ENCODE measurements around the gene TANGO2.

TANGO2 gene

GRCh38 chr22:20089226-20089976, 68.5 kb downstream of the TANGO2 start:
- no peak for DNase-seq

- DNase-seq = peak; percentile 48
Observed at GRCh38 chr22:20089977-20090729, 69.2 kb downstream of the TANGO2 start.

- no peak for DNase-seq
Observed at GRCh38 chr22:20090730-20091240, 69.9 kb downstream of the TANGO2 start.

- no peak for DNase-seq
Observed at GRCh38 chr22:20091690-20092476, 71.0 kb downstream of the TANGO2 start.

GRCh38 chr22:20092477-20092854, 71.6 kb downstream of the TANGO2 start:
- DNase-seq = no peak

- no peak for DNase-seq
Observed at GRCh38 chr22:20093418-20094196, 72.7 kb downstream of the TANGO2 start.

- DNase-seq = no peak
Observed at GRCh38 chr22:20094197-20094807, 73.4 kb downstream of the TANGO2 start.

- DNase-seq = no peak
Observed at GRCh38 chr22:20095521-20095920, 74.6 kb downstream of the TANGO2 start.

GRCh38 chr22:20096574-20097420, 75.9 kb downstream of the TANGO2 start:
- DNase-seq = no peak

- DNase-seq = no peak
Observed at GRCh38 chr22:20099099-20099711, 78.3 kb downstream of the TANGO2 start.

- DNase-seq = no peak
Observed at GRCh38 chr22:20101638-20102037, 80.7 kb downstream of the TANGO2 start.

- no peak for DNase-seq
Observed at GRCh38 chr22:20102203-20102780, 81.4 kb downstream of the TANGO2 start.

- DNase-seq = no peak
Observed at GRCh38 chr22:20105456-20106204, 84.7 kb downstream of the TANGO2 start.

- no peak for DNase-seq
Observed at GRCh38 chr22:20106205-20106848, 85.4 kb downstream of the TANGO2 start.

GRCh38 chr22:20106849-20107237, 85.9 kb downstream of the TANGO2 start:
- DNase-seq = no peak

- DNase-seq = no peak
Observed at GRCh38 chr22:20107471-20107901, 86.6 kb downstream of the TANGO2 start.

- no peak for DNase-seq
Observed at GRCh38 chr22:20107951-20108756, 87.2 kb downstream of the TANGO2 start.

- DNase-seq = no peak
Observed at GRCh38 chr22:20108757-20109230, 87.9 kb downstream of the TANGO2 start.

Measured in fibroblast of skin of back (primary cell).